ENCODE measurements around the gene KCNJ10.
"Not testable (repeated sequence)": the region's sequence is repeated elsewhere in the genome, so short reads cannot be mapped to it uniquely, and the experiment has no call there.

The KCNJ10 gene

GRCh38 chr1:160069460-160070231 is at the start of gene KCNJ10:
KCNJ10 (minus strand) TSS chr1:160070160; CDS start chr1:160042532, 27,628 bp downstream.
- DNase-seq: no peak

- no peak for DNase-seq
Measured at GRCh38 chr1:160118928-160119327, 49.0 kb upstream of the KCNJ10 start.

- no peak for DNase-seq
Measured at GRCh38 chr1:160117709-160118183, 47.8 kb upstream of the KCNJ10 start.

- DNase-seq: no peak
Measured at GRCh38 chr1:160117300-160117699, 47.3 kb upstream of the KCNJ10 start.

- no peak for DNase-seq
Measured at GRCh38 chr1:160116283-160117147, 46.6 kb upstream of the KCNJ10 start.

GRCh38 chr1:160115545-160116282 is 45.8 kb upstream of the KCNJ10 start, which contains the start of gene ATP1A2:
ATP1A2 (plus strand) TSS chr1:160115759; CDS start chr1:160115862, 103 bp downstream.
- DNase-seq: no peak

- no peak for DNase-seq
Measured at GRCh38 chr1:160114085-160114484, 44.1 kb upstream of the KCNJ10 start.

GRCh38 chr1:160113407-160113806 is 43.4 kb upstream of the KCNJ10 start:
- DNase-seq: no peak

- no peak for DNase-seq
Measured at GRCh38 chr1:160112357-160112756, 42.4 kb upstream of the KCNJ10 start.

GRCh38 chr1:160111462-160111861 is 41.5 kb upstream of the KCNJ10 start:
- DNase-seq: not testable (repeated sequence)

- no peak for DNase-seq
Measured at GRCh38 chr1:160109686-160110085, 39.7 kb upstream of the KCNJ10 start.

- DNase-seq: peak; percentile 1
Measured at GRCh38 chr1:160108888-160109662, 39.1 kb upstream of the KCNJ10 start.

GRCh38 chr1:160107512-160107911 is 37.6 kb upstream of the KCNJ10 start:
- no peak for DNase-seq

GRCh38 chr1:160105155-160105554 is 35.2 kb upstream of the KCNJ10 start:
- no peak for DNase-seq

- DNase-seq: peak; percentile 1
Measured at GRCh38 chr1:160104486-160104885, 34.5 kb upstream of the KCNJ10 start.

- DNase-seq: no peak
Measured at GRCh38 chr1:160103658-160104408, 33.9 kb upstream of the KCNJ10 start.

- no peak for DNase-seq
Measured at GRCh38 chr1:160101717-160102522, 32.0 kb upstream of the KCNJ10 start.

GRCh38 chr1:160101037-160101716 is 31.2 kb upstream of the KCNJ10 start:
- DNase-seq: peak; percentile 68

- no peak for DNase-seq
Measured at GRCh38 chr1:160099716-160100375, 29.9 kb upstream of the KCNJ10 start.

All from GDM1 (cell line).